Lung (tissue), 12 donors: ENCODE data around the gene RACK1. TPM values are rescaled to one million over a fixed set of nuclear protein-coding genes. Genes with fewer than 3 reads are reported as not detected.

Source experiments
- ATAC-seq: fragments of 200-7000 bp; cut with Tn5 transposase; one replicate; pipeline ENCODE4 v1.9.1; 2020; ENCODE audit warnings: moderate number of reproducible peaks; ENCODE audit not compliant: insufficient read depth, low FRiP score
- DNase-seq, 3 donors: peaks; one replicate each; pipeline ENCODE4 v3.0.0-alpha.2; 2013 to 2017
- H3K27ac ChIP-seq, 2 donors: one replicate each; pipeline ENCODE4 v1.5.1; 2013; ENCODE audit warnings: mild to moderate bottlenecking in 2 of 2, moderate library complexity in 2 of 2, control low read depth in 1 of 2, inconsistent platforms in 1 of 2, low read depth in 1 of 2, low read length in 1 of 2
- H3K27me3 ChIP-seq, 3 donors: one replicate each; pipeline ENCODE4 v1.5.1; 2013; ENCODE audit warnings: low read length in 2 of 3; ENCODE audit not compliant: control insufficient read depth in 3 of 3, insufficient read depth in 3 of 3
- H3K36me3 ChIP-seq, 4 donors: one replicate each; pipeline ENCODE4 v1.5.1; 2013; ENCODE audit warnings: low read length in 4 of 4, mild to moderate bottlenecking in 1 of 4, moderate library complexity in 1 of 4; ENCODE audit not compliant: control insufficient read depth in 4 of 4, insufficient read depth in 4 of 4
- H3K4me1 ChIP-seq, 5 donors: one replicate each; pipeline ENCODE4 v1.5.1; 2013; ENCODE audit warnings: low read length in 5 of 5, mild to moderate bottlenecking in 2 of 5, moderate library complexity in 1 of 5; ENCODE audit not compliant: control insufficient read depth in 5 of 5, insufficient read depth in 5 of 5
- H3K4me3 ChIP-seq: one replicate; pipeline ENCODE4 v1.5.1; 2013; ENCODE audit warnings: mild to moderate bottlenecking, control low read depth, moderate library complexity
- H3K9ac ChIP-seq, 2 donors: one replicate each; pipeline ENCODE4 v1.5.1; 2013; ENCODE audit warnings: low read length in 2 of 2, control low read depth in 1 of 2; ENCODE audit not compliant: insufficient read depth in 1 of 2
- H3K9me3 ChIP-seq, 4 donors: one replicate each; pipeline ENCODE4 v1.5.1; 2013; ENCODE audit warnings: low read length in 3 of 4, mild to moderate bottlenecking in 1 of 4, moderate library complexity in 1 of 4; ENCODE audit not compliant: control insufficient read depth in 4 of 4, insufficient read depth in 3 of 4
- CTCF ChIP-seq: IDR thresholded peaks from 2 replicates; pipeline ENCODE4 v1.5.1; 2012; ENCODE audit warnings: mild to moderate bottlenecking; ENCODE audit errors: control extremely low read depth, extremely low read depth
- WGBS, 2 donors: extraction: QIAGEN DNeasy Blood & Tissue Kit; methylation state at CpG; one replicate each; pipeline ENCODE4 v1.1.7; 2013; 5-methylcytosine and 5-hydroxymethylcytosine counted together
- polyA plus RNA-seq, 2 donors: library from polyadenylated mRNA; stranded (reverse); fragments of 200-250 nt; gene quantifications; one replicate each; pipeline ENCODE4 v1.2.1, GENCODE V29; 2013
- total RNA-seq, 2 donors: library from RNA; depleted of rRNA in 1 of 2; stranded (reverse); fragments of >200 nt in 1 of 2; gene quantifications; one replicate each; pipeline ENCODE4 v1.2.1, GENCODE V29; 2014 to 2021
- donor health status: control.
- donor health status: control.
- donor health status: Bipolar disorder and iron deficiency.
- donor health status: healthy.
- donor health status: DM: yes; HTN: yes; CAD: no.

The RACK1 gene
- total and polyA plus RNA-seq, 4 donors: 1,254 to 2,994 (median 1,939) TPM

- no peak overlapping the region for H3K4me3 ChIP-seq
- no peaks in the 10 kb centered on the region for H3K9me3 ChIP-seq
- no peak for TF ChIP-seq CTCF
- H3K4me1 ChIP-seq: peaks cover 0 to 12% (median 0%) of the 10 kb centered on the region in 5 donors
- no peak overlapping the region for H3K9ac ChIP-seq
- peaks cover 0 to 31% (median 25%) of the 10 kb centered on the region in 3 donors for H3K27me3 ChIP-seq
- DNase-seq (no peak), ATAC-seq (no peak)
- no peak overlapping the region for H3K27ac ChIP-seq
- 64 to 68% methylated on average over 9 of the region's 9 CpGs for WGBS, 2 donors
- no peaks in the 10 kb centered on the region for H3K36me3 ChIP-seq
Measured at GRCh38 chr5:181198905-181199519, 44.7 kb downstream of the RACK1 start.

- peaks cover 0 to 5% (median 0%) of the 10 kb centered on the region in 5 donors for H3K4me1 ChIP-seq
- peaks cover 0 to 26% (median 23%) of the 10 kb centered on the region in 3 donors for H3K27me3 ChIP-seq
- H3K9ac ChIP-seq: no peak overlapping the region
- DNase-seq (no peak), ATAC-seq (no peak)
- no peak overlapping the region for H3K4me3 ChIP-seq
- no peaks in the 10 kb centered on the region for H3K9me3 ChIP-seq
- H3K27ac ChIP-seq: no peak overlapping the region
- H3K36me3 ChIP-seq: no peaks in the 10 kb centered on the region
- TF ChIP-seq CTCF: no peak
- WGBS, 2 donors: 89 to 90% methylated on average over 12 of the region's 12 CpGs
Measured at GRCh38 chr5:181198106-181198685, 45.5 kb downstream of the RACK1 start.

GRCh38 chr5:181197326-181197951 is 46.3 kb downstream of the RACK1 start:
- Histone ChIP-seq H3K4me3 (no peak overlapping the region), H3K27ac (no peak overlapping the region), H3K9ac (no peak overlapping the region), H3K27me3 (peaks cover 0 to 22% (median 17%) of the 10 kb centered on the region in 3 donors), H3K9me3 (no peaks in the 10 kb centered on the region), H3K4me1 (peaks cover 0 to 8% (median 4%) of the 10 kb centered on the region in 5 donors), H3K36me3 (no peaks in the 10 kb centered on the region)
- DNase-seq (no peak), ATAC-seq (no peak)
- no peak for TF ChIP-seq CTCF
- WGBS, 2 donors: 67 to 78% methylated on average over 8 of the region's 8 CpGs
